Stimulated activated CD4-positive, alpha-beta T cell treated with anti-CD3 and anti-CD28 coated beads, Interleukin-4, amount 100 ng/mL, for 48 hours (primary cell): Measurements from ENCODE around the gene SLC18A3.

Experiments
- DNase-seq, 2 donors: peaks; one replicate each; pipeline ENCODE4 v3.0.0-alpha.2; 2020; ENCODE audit warnings: low read depth in 2 of 2

Gene SLC18A3

GRCh38 chr10:49596493-49596809 lies 13.7 kb upstream of the SLC18A3 start:
- DNase-seq = no peak

- no peak for DNase-seq
Observed at GRCh38 chr10:49596836-49597235, 13.3 kb upstream of the SLC18A3 start.

GRCh38 chr10:49597426-49598163 lies 12.5 kb upstream of the SLC18A3 start:
- DNase-seq = no peak

GRCh38 chr10:49598164-49598856 lies 11.8 kb upstream of the SLC18A3 start:
- no peak for DNase-seq

- no peak for DNase-seq
Observed at GRCh38 chr10:49598986-49599385, 11.1 kb upstream of the SLC18A3 start.

- DNase-seq = no peak
Observed at GRCh38 chr10:49599546-49599945, 10.6 kb upstream of the SLC18A3 start.

GRCh38 chr10:49600046-49600445 lies 10.1 kb upstream of the SLC18A3 start:
- no peak for DNase-seq

- DNase-seq = no peak
Observed at GRCh38 chr10:49600781-49601400, 9.2 kb upstream of the SLC18A3 start.

- DNase-seq = no peak
Observed at GRCh38 chr10:49601857-49602256, 8.3 kb upstream of the SLC18A3 start.

GRCh38 chr10:49602380-49603023 lies 7.6 kb upstream of the SLC18A3 start:
- DNase-seq = no peak

- no peak for DNase-seq
Observed at GRCh38 chr10:49605216-49605938, 4.7 kb upstream of the SLC18A3 start.

- DNase-seq = no peak
Observed at GRCh38 chr10:49605939-49606509, 4.1 kb upstream of the SLC18A3 start.

GRCh38 chr10:49606981-49607535 lies 3.1 kb upstream of the SLC18A3 start:
- DNase-seq = peak; percentile 61 to 64

GRCh38 chr10:49608166-49609005 lies 1.7 kb upstream of the SLC18A3 start:
- no peak for DNase-seq

- DNase-seq = no peak
Observed at GRCh38 chr10:49609006-49609282, 1.2 kb upstream of the SLC18A3 start.

- no peak for DNase-seq
Observed at GRCh38 chr10:49609283-49610113, 612 bp upstream of the SLC18A3 start.

GRCh38 chr10:49610458-49611165 lies 502 bp downstream of the SLC18A3 start:
- no peak for DNase-seq

- no peak for DNase-seq
Observed at GRCh38 chr10:49611166-49611815, 1.2 kb downstream of the SLC18A3 start.
